Upper lobe of left lung (tissue), 4 donors: ENCODE results near the gene KRT10.

Experiments
- POLR2A ChIP-seq, 4 donors: fragments of 450-650 bp; IDR thresholded peaks; one replicate each; pipeline ENCODE4 v1.5.1; 2016 to 2017; ENCODE audit warnings: antibody characterized with exemption in 4 of 4, mild to moderate bottlenecking in 2 of 4
- TF ChIP-seq, protein P1 (sequence below), 6 experiments: fragments of 450-650 bp in 4 of 6; fragments of 200-600 bp in 2 of 6; sonication (generic) in 2 of 6; IDR thresholded peaks; one replicate each; pipeline ENCODE4 v1.5.1; 2016 to 2019; ENCODE audit warnings: antibody characterized with exemption in 6 of 6

DNA sequence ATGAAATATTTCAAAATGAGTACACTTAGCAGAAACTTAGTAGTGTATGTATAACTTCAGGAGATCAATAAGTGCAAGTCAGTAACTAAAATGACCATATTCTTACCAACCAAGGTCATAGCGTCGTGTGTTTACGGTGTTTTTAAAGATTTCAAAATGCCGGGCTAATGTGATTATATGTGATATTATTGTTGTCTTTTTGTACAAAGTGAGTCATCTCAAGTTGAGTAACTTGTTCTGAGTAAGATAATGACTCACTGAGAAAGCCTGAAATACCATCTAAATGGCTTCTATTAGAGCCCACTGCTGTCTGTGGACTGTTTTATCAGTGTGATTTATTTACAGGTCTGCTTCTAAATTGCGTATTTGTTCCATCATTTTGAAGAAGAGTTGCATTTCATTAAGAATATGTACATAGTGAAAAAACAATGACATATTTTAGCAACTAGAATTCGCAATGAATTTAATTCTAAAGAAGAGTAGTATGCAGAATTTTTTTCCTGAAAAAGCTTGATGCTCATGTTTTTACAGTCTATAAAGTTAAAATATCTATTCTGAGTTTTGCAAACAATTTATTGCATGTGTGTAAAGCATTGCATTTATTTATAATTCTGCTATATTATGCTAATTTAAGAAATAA is 31.9 kb upstream of the KRT10 start:
- TF ChIP-seq, protein P1, sequence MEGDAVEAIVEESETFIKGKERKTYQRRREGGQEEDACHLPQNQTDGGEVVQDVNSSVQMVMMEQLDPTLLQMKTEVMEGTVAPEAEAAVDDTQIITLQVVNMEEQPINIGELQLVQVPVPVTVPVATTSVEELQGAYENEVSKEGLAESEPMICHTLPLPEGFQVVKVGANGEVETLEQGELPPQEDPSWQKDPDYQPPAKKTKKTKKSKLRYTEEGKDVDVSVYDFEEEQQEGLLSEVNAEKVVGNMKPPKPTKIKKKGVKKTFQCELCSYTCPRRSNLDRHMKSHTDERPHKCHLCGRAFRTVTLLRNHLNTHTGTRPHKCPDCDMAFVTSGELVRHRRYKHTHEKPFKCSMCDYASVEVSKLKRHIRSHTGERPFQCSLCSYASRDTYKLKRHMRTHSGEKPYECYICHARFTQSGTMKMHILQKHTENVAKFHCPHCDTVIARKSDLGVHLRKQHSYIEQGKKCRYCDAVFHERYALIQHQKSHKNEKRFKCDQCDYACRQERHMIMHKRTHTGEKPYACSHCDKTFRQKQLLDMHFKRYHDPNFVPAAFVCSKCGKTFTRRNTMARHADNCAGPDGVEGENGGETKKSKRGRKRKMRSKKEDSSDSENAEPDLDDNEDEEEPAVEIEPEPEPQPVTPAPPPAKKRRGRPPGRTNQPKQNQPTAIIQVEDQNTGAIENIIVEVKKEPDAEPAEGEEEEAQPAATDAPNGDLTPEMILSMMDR (IDR thresholded peaks at IDR 0.05) = no peak
- TF ChIP-seq POLR2A (IDR thresholded peaks at IDR 0.05) = no peak
